ENCODE results near the gene GPSM3. TPM values are rescaled to one million over a fixed set of nuclear protein-coding genes. Genes with fewer than 3 reads are reported as not detected.
"Not testable (repeated sequence)": the region's sequence is repeated elsewhere in the genome, so short reads cannot be mapped to it uniquely, and the experiment has no call there.

The GPSM3 gene
- total and polyA plus RNA-seq, 2 experiments from 2014 or later: 4.7 to 5.9 TPM

- TF ChIP-seq NANOG (IDR thresholded peaks at IDR 0.05; ENCODE audit: borderline replicate concordance) (no peak), CREB1 (CRISPR knock-in tag; IDR thresholded peaks at IDR 0.05; ENCODE audit: low read depth) (no peak), EZH2phosphoT487 (IDR thresholded peaks at IDR 0.05; ENCODE audit: unreplicated experiment) (no peak), ZNF114 (CRISPR knock-in tag; IDR thresholded peaks at IDR 0.05) (no peak), ETS1 (IDR thresholded peaks at IDR 0.05) (no peak)
Observed at GRCh38 chr6:32187009-32187709, 5.3 kb downstream of the GPSM3 start (continued).

- not testable (repeated sequence) for H3K36me3 ChIP-seq (ENCODE audit: insufficient read depth); H3K4me3 ChIP-seq; H3K27me3 ChIP-seq (ENCODE audit: insufficient read depth); DNase-seq (ENCODE audit: low spot score); H3K4me2 ChIP-seq; H3K4me3 Mint-ChIP-seq; H3K9me3 Mint-ChIP-seq; ATAC-seq; H3K9me2 ChIP-seq (ENCODE audit: insufficient read depth); H2AFZ ChIP-seq; H4K20me1 ChIP-seq (replicated peaks; ENCODE audit: insufficient read depth)
- peak overlapping the region; percentile 87 for H3K27ac Mint-ChIP-seq
- peaks cover 17% of the 10 kb centered on the region for H3F3A ChIP-seq (replicated peaks; ENCODE audit: low read depth)
- H3K27me3 Mint-ChIP-seq (ENCODE audit: insufficient read depth, low read depth, poor library complexity): peaks cover 27% of the 10 kb centered on the region
- H3K36me3 Mint-ChIP-seq (ENCODE audit: low read depth): peaks cover 57% of the 10 kb centered on the region
- peaks cover 12% of the 10 kb centered on the region for H3K79me2 ChIP-seq (replicated peaks; ENCODE audit: insufficient read depth)
- peaks cover 20% of the 10 kb centered on the region for H3K4me1 ChIP-seq (ENCODE audit: insufficient read depth)
- peaks cover 41% of the 10 kb centered on the region for H3K4me1 Mint-ChIP-seq
- peak overlapping the region; percentile 39; the same call in 1 of the 2 replicates for H3K27ac ChIP-seq (ENCODE audit: low read depth)
Observed at GRCh38 chr6:32186151-32186840, 6.1 kb downstream of the GPSM3 start.

- Histone ChIP-seq H3K79me2 (replicated peaks; ENCODE audit: insufficient read depth) (peaks cover 12% of the 10 kb centered on the region), H3K4me2 (peak overlapping the region; percentile 49; the same call in 1 of the 2 replicates), H3K27ac (ENCODE audit: low read depth) (peak overlapping the region; percentile 39; the same call in 1 of the 2 replicates), H3K4me1 (ENCODE audit: insufficient read depth) (peaks cover 14% of the 10 kb centered on the region), H3F3A (replicated peaks; ENCODE audit: low read depth) (peaks cover 13% of the 10 kb centered on the region)
- not testable (repeated sequence) for H3K36me3 ChIP-seq (ENCODE audit: insufficient read depth); H3K4me3 ChIP-seq; H3K27me3 ChIP-seq (ENCODE audit: insufficient read depth); H3K9me2 ChIP-seq (ENCODE audit: insufficient read depth); H2AFZ ChIP-seq; H3K9me3 Mint-ChIP-seq; H4K20me1 ChIP-seq (replicated peaks; ENCODE audit: insufficient read depth)
- peak overlapping the region; percentile 53 for H3K4me3 Mint-ChIP-seq
- peaks cover 63% of the 10 kb centered on the region for H3K36me3 Mint-ChIP-seq (ENCODE audit: low read depth)
- H3K4me1 Mint-ChIP-seq: peaks cover 37% of the 10 kb centered on the region
- DNase-seq (ENCODE audit: low spot score) (peak; percentile 89), ATAC-seq (peak; percentile 46)
- H3K27me3 Mint-ChIP-seq (ENCODE audit: insufficient read depth, low read depth, poor library complexity): peaks cover 27% of the 10 kb centered on the region
- H3K27ac Mint-ChIP-seq: peak overlapping the region; percentile 87
Observed at GRCh38 chr6:32185681-32186131, 6.7 kb downstream of the GPSM3 start.
